ENCODE measurements around the gene ITGB3.
"Not testable (repeated sequence)": the region's sequence is repeated elsewhere in the genome, so short reads cannot be mapped to it uniquely, and the experiment has no call there.

GRCh38 chr17:47224077-47224476 lies 29.6 kb upstream of the ITGB3 start:
- not testable (repeated sequence) for TF ChIP-seq TAF1 (IDR thresholded peaks at IDR 0.05; ENCODE audit: borderline replicate concordance, low read depth, low read length); POLR2A (IDR thresholded peaks at IDR 0.05; ENCODE audit: low read depth, low read length)

All from GM12892 (cell line).